ENCODE data around the gene RASGRP1.

The RASGRP1 gene

DNA sequence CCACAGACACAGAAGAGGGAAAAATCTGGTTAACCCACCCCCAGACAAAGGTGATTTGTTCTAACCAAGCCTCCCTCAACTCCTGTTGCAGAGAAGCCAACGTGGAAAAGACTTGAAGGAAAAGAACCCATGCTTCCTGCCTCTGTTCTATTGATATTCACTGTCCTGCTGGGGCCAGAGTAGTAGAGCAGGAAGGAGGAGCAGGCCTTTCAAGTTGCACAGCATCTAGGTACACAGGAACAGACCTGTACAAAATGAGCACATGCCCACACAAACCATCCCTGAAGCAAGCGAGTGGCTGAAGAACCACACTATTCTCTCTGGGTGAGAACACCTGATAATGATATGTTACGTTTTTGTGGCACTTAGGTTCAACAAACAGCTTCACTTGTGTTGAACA lies 29.9 kb downstream of the RASGRP1 start:
- no peak for DNase-seq

DNA sequence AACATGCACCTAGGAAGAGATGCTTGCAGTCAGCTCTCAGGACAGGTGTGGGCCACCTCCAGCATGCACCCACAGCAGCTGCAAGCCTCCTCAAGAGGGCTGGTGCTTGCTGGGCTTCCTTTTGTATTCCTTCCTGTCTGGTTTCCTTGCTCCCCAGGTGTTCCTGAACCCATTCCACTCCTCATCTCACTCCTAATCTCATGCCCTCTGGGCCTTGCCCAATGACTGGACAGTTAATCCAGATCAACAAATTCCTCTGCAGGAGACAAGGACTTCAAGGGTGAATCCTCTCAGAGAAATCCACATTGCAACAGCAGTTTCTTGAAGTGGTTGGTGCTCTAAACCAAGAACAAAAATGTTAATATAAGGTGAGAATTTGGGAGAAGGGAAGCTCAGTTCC lies 30.7 kb downstream of the RASGRP1 start:
- no peak for DNase-seq

DNA sequence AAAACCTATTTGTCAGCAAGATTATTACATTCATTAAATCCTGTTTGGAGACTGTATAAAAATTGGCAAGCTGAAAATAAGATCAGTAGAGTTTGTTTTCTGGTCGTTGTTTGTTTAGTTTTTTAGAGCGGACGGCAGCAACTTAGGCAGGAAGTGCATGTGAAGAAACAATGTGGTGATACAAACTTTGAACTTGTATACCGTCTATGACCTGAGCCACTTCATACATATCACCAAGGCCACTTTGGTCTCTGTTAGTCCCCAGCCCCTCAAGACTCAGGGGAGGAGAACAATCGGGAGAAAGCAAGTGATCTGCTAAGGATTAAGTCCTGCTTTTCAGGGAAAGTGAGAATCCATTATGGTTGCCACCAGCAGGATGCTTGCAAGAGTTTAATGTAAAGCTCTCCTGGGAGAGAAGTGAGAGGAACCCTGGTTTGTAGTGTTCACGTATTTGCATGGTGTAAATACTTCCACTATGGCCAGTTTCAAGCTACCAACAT lies 31.1 kb downstream of the RASGRP1 start:
- DNase-seq, result no peak

DNA sequence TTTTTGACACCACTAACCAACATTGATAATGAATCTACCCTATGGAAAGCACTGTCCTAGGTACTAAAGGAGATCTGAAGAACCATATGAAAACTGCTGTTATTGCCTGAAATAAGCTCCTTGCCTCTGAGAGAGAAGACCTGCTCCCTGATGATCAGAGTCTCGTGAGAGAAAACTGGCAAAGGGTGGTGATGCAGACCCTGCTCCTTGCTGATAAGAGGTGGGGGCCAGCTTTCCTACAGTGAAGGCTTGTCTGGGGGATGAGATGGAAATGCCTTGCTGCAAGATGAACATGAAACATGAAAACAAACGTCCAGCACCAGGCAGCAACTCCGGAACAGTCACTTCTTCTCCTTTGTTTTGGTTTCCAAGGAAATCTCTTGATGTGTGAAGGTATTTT lies 31.9 kb downstream of the RASGRP1 start:
- no peak for DNase-seq

DNA sequence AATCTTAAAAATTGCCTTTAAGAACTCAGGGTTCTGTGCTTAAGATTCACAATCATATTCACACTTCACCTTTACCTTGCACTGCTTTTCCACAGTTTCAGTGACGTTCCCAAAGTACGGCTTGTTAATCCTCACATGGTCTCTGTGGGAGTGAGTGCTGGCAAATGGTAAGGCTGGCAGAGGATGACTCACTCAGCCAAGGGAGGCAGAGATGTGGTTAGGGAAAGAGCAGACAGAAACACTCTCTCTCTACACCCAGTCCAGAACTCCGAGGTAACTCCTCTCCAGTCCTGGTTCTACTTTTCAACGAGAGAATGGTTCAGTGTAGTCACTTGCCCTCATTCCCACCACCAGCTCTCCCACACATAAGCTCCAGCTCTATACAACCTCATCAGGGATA lies 33.1 kb downstream of the RASGRP1 start:
- DNase-seq, result no peak

DNA sequence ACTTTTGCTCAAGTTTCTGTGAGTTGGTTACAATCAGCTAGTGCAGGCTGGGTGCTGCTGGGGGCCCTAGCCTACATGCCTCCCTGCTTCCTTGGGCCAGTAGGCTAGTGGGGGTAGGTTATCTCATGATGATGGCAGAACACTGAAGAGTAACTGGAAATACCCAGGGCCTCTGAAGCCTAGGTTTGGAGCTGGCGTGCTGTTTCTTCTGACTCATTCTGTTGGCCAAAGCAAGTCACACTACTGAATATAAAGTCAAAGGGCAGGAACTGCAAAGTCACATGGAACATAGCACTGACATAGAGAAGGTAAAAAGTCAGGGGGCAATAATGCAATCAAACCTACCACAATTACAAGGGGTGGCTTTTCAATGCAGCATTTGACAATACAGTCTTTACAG lies 34.5 kb downstream of the RASGRP1 start:
- DNase-seq, result no peak

DNA sequence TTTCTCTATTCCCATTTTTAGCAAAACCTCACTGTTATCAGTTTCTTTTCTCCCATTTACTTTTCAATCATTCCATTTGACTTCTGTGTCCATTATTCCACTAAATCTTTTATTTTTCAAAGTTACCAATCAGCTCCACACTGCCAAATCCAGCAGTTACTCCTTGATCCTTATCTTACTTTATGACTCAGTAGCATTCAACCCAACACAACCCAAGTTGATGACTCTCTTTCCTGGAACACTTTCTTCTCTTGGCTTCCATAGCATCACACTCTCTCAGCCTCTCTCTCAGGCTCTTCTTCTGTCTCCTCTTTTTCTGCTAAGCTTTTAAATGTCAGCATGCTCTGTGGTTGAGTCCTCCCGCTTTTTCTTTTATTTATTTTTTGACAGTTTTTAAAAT lies 36.3 kb downstream of the RASGRP1 start:
- DNase-seq, result no peak

DNA sequence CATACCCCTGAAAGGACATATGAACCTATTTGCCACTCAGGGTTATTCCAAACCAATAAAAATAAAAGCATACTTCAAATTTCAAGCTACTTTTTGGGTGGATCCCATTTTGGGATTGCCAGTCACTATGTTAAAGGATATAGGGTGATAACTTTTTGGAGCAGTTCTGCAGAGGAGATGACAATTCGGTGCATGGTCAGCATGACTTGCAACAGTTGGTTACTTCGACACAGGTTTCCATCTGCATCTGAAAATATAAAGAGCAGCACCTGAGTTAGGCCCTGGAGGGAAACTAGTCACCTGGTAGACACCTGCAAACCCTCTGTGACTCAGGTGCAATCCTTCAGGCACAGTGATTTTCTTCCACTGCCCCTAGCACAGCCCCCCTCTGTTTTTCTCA lies 38.5 kb downstream of the RASGRP1 start:
- DNase-seq, result no peak

DNA sequence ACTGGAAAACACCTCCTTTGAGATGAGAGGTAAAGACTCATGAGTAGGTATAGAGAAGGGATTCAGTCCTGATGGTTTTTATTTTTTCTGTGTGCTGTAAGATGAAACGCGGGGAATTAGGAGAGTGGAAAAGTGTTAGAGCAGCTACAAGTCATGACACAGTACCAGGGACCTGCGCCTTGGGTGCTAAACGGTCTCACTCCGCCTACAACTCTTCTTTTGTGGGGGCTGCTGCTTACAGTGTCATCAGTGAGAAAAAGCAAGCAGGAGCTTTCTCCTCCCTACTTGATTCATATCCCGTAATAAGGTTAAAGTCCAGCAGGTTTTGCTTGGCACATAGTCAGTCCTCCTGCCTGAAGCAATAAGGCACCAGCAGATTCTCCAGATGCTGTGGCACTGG lies 39.1 kb downstream of the RASGRP1 start:
- no peak for DNase-seq

DNA sequence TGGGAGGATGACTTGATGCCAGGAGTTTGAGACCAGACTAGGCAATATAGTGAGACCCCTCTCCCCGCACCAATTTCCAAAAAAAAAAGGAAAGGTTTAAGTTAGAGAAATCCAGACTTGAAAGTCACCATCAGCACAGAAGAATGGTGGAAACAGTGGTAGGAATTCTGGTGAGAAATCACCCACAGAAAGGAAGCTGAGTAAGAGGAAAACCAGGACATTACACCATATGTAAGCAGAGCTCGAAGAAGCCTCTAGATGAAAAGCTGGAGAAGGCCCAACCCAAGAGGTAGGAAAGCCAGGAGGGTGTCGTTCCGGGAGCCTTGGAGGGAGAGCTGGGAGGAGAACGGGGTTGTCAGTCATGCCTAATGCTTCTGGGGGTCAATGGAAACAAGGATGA lies 40.5 kb downstream of the RASGRP1 start:
- no peak for DNase-seq

DNA sequence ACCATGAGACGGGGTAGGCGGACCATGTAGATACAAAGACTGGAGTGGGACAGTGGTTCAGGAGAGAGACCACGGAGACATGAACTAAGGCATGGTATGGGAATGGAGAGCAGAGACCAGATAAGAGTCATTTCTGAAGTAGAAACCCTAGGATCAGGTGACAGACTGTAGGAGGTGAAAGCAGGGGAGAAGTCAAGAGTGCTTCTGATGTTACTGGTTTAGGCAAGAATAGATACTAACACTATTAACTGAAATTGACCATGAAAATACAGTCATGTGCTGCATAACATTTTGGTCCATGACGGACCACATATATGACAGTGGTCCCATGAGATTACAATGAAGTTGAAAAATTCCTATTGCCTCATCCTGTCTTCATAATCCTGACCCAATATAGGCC lies 41.7 kb downstream of the RASGRP1 start:
- no peak for DNase-seq

DNA sequence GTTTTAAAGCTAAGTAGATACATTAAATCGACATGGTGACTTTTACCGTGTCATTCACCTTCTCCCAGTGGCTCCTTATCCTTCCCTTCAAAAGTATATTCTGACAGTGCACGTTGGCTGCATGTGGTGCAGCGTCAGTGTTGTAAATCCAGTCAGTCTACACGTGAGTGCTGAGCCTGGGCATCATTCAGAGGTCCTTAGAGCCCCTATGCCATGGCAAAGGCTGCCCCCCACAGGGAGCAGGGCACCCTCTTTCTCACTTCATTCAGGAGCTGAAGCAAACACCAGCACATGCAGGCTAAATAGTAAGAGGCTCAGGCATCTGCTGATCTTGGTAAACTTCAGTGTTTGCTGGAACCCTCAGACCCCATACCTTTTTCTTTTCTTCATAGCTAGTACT lies 43.3 kb downstream of the RASGRP1 start:
- DNase-seq, result no peak

DNA sequence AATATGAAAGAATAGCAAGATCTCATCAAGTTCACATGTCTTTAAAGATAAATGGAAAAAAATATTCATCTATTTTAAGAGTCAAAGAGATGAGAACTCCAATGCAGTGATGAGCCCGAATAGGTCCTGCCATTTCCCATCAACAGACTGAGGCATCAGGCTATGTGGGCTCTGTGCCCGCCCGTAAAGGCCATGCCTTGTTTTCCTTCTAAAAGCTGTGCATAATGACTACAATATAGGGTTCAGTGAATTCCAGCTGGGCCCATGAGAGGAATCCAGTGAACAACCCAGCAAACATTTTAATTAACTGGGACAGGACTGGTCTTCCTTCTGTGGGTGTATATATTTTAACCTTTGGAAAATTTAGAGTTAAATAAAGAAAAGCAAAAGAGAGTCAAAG lies 44.6 kb downstream of the RASGRP1 start:
- DNase-seq, result no peak

DNA sequence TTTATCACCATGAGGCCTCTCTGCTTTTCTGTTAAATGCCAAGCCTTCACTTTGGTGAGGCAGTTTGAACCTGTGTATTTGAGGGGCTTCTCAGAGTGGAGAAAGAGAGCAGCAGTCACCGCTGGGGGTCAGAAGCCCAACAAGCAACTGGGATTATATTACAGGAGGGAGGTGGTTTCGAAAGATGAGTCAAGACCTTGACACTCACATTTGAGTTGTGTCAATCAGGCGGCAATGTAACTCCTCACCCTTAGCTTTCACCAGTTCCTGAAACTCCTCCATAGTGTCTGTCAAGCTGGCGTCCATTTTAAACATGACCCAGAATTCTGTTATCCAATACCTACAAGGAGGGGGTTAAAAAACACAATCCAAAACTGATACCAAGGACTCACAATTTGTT lies 46.5 kb downstream of the RASGRP1 start:
- no peak for DNase-seq

DNA sequence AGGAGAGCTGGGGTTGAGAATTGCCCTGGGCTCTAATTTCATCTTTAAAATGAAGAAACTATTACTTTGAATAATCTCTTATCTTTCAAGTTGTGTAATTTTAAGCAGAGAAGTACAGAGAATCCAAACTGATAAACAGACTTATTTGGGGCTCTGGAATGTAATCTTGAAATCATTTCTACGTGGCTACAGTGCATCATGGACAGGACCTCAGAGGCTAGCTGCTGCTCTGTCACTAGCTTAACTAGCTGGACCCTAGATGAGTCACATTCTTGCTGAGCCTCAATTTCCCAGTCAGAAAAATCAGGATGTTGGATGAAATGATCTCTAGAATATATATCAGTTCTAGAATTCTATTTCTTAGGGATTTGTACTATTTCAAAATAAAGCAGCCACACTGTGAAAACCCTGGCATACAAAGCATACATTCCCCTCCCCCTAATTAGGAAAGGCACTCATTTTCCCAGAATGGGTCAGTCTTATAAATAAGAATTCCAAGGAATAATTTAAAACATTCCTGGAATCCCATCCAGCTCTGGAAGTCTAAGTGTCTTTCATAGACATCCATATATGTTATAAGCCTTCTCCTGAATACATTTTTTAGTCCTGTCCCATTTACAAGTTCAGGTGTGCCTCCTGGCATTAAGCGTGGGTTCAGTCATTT lies 47.2 kb downstream of the RASGRP1 start:
- no peak for DNase-seq

DNA sequence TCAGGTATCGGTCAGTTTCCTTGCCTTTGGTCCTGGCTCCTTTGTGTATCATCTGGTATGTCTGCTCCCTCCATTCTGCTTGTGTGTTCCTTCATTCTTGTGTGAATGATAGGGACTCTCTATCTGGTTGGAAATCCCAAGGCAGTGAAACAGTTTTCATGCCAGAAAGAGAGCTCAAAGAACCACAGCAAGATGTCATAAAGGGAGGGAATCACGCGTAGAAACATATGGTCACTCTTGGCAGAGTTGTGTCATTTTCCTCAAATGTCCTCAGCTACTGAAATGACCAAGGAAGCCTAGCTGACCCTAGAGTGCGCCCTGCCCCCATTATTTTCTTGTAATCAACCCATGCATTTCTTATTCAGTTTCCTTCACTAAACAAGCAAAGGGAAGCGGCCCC lies 48.0 kb downstream of the RASGRP1 start:
- DNase-seq, result no peak

DNA sequence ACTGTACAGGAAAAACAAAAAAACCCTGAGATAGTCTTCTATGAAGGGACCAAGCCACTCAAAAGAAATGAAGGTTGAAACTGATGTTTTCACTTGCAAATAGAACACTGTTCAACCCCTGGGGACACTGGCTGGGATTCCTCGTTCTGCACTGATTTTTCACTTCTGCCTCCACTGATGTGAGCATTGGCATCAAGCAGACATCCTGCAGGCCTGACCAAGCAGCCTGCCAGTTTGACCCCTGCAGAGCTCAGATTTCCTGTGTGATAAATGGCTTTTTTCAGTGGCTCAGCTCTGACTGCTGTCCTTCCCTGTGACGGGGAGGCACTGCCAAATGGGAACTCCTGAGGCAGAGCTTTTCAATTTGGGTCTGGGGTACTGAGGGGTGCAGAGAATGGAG lies 50.0 kb downstream of the RASGRP1 start:
- no peak for DNase-seq

DNA sequence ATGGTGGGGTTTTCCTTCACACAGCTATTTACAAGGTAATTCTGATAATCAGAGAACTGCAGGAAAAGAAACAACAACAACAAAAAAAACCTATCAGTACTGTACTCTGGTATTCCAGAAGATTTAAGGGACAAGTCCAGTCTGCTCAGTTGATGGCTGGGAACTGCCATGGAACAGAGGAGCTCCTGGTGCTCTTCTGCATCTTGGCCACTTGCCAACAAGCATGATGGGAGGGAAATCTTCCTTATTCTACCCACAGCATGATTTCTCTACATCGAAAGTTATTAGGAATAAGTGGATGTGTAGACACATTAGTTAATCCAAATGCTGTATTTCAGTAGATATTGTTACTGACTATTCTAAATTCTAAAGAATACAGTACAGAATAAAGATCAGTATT lies 51.7 kb downstream of the RASGRP1 start:
- no peak for DNase-seq

DNA sequence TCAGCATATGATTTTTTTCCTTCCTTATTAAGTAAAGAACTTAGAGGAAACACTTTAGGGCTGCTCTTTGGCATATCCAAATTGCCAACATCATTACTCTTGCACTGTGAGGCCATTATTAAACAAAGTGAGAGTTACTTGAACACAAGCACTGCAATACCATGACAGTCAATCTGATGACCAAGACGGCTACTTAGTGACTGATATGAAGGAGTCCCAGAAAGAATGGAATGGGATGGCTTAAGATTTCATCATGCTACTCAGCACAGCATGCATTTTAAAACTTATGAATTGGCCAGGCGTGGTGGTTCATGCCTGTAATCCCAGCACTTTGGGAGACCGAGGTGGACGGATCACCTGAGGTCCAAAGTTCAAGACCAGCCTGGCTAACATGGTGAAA lies 55.5 kb downstream of the RASGRP1 start:
- DNase-seq, result no peak

DNA sequence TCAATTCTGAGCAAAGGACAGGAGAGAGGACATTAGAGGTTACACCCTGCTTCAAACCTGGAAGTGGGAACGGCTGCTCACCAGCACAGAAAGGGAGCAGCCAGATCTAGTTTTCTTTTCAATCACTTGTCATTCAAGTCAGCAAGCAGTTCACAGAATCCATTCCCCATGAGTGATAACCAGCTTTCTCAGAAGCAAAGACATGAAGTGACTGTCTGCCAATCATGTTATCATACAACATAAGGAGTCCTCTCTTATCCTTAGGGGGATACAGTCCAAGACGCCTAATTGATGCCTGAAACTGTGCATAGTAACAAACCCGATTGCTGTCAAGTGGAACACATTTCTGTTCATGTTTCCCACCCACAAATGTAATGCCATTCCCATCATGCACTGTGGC lies 56.0 kb downstream of the RASGRP1 start:
- DNase-seq, result no peak

DNA sequence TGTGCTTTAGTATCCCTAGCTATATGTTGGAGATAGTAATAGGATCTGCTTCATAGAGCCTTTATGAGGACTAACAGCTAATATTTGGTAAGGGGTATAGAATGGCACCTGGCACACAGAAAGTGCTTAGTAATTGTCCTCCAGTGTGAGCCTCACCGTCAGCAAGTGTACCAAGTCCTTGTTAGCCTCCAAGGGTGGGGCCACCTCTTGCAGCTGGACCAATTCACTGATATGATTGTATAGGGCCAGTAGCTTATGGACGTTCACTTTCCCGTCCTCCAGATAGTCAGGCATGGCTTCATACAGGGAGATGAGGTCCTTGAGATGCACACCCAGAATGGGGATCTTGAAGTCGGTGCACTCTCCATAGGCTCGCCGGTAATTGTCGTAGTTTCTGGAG lies 57.0 kb downstream of the RASGRP1 start:
- no peak for DNase-seq

DNA sequence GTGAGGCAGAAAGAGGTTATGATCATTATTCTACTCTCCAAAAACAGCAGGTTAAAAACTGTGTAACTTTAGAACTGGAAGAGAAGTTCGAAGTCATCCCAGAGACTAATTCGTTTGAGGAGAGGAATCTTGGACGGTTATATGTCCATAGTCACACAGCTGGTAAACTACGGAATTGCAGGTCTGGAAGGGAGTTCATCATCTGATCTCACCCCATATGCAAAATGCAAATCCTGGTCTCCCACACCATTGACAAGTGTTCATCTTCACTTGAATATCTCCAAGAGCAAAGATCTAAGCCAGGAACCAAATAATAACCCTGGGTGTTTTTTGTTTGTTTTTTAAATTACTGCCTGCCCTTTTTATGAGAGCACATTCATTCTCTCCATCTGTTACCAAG lies 57.6 kb downstream of the RASGRP1 start:
- DNase-seq, result no peak

DNA sequence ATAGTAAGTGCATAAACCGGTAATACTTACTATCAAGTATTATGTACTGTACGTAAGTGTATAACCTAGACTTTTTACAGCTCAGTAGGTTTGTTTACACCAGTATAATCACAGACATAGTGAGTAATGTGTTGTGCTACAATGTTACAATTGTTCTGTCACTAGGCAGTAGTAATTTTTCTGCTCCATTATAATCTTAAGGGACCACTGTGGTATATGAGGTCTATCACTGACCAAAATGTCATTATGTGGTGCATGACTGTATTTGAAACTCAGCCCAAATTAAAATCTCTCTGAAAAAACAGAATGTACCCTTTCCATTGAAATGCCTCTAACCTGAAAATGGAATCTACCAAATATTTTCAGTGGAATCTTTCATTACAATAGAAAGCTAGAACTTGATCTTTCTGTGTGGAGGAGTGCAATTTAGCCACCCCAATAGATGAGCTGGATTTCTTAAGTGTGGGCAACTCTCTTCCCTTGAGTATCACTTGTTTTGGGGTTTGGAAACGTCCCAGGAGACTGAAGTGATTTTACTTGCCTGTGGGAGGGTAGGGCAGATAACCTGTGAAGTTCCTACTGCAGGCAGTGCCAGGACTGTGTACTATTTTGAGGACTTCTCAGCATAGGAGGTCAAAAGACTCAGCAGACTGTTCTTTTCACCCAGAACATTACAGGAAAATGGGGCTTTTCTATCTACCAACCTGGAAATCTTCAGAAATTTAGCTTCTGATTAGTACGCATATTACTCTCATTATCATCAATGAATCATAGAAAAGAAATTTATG lies 59.7 kb downstream of the RASGRP1 start:
- DNase-seq, result no peak

DNA sequence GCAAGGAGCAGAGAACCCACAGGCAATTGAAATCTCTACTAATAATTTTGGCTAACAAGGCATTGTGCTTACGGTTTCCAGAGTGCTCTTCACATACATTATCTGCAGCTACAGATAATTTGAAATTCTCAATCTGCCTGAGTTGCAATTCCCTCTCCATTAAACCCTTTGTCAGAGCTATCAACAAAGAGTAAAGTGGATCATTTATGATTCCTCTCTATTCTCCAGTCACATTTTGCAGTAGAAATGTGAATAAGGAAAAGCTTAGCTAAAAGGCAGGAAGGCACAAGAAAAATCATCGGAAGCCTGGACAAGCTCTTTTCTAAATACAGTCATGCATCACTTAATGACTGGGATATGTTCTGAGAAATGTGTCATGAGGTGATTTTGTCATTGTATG lies 61.1 kb downstream of the RASGRP1 start:
- no peak for DNase-seq

DNA sequence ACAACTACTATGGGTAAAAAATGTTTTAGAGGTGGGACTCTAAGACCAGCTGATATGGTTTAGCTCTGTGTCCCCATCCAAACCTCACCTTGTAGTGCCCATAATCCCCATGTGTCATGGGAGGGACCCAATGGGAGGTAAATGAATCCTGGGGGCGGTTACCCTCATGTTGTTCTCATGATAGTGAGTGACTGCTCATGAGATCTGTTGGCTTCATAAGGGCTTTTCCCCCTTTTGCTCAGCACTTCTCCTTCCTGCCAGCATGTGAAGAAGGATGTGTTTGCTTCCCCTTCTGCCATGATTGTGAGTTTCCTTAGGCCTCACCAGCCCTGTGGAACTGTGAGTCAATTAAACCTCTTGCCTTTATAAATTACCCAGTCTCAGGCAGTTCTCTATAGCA lies 65.0 kb downstream of the RASGRP1 start:
- DNase-seq, result no peak

All from CD4-positive, alpha-beta T cell treated with Interleukin-17A for 1 hour (primary cell).